OCI-LY1 (cell line): ENCODE data around the gene ZNF396.

Source experiments
- H2AFZ ChIP-seq: fragments of 200-600 bp; sonication (generic), shearing (Covaris generic); 2 replicates; pipeline ENCODE4 v1.6.0; 2014; ENCODE audit warnings: antibody characterized with exemption, mild to moderate bottlenecking, low read length
- H3F3A ChIP-seq: fragments of 200-600 bp; sonication (generic), shearing (Covaris generic); 2 replicates; pipeline ENCODE4 v1.6.0; 2014; ENCODE audit warnings: mild to moderate bottlenecking, antibody characterized with exemption, low read length, moderate library complexity; ENCODE audit not compliant: insufficient read depth
- H3K27ac ChIP-seq: fragments of 200-600 bp; sonication (generic); 2 replicates; pipeline ENCODE4 v1.5.1; 2014; ENCODE audit warnings: low read length, mixed run types, mild to moderate bottlenecking, low read depth; ENCODE audit not compliant: poor library complexity, severe bottlenecking
- H3K27me3 ChIP-seq: fragments of 200-600 bp; sonication (generic); 2 replicates; pipeline ENCODE4 v1.6.0; 2014; ENCODE audit warnings: antibody characterized with exemption, mild to moderate bottlenecking, low read length, moderate library complexity; ENCODE audit not compliant: insufficient read depth
- H3K36me3 ChIP-seq: fragments of 200-600 bp; sonication (generic); 2 replicates; pipeline ENCODE4 v1.6.1; 2014; ENCODE audit warnings: mild to moderate bottlenecking, antibody characterized with exemption, low read length, moderate library complexity, mixed read lengths; ENCODE audit not compliant: insufficient read depth
- H3K4me1 ChIP-seq: fragments of 200-600 bp; sonication (generic); 2 replicates; pipeline ENCODE4 v1.5.1; 2014; ENCODE audit warnings: mild to moderate bottlenecking, low read length, moderate library complexity; ENCODE audit not compliant: insufficient read depth, severe bottlenecking
- H3K4me2 ChIP-seq: fragments of 200-600 bp; sonication (generic), shearing (Covaris generic); 2 replicates; pipeline ENCODE4 v1.6.1; 2014; ENCODE audit warnings: low read length
- H3K4me3 ChIP-seq: fragments of 200-600 bp; sonication (generic); 2 replicates; pipeline ENCODE4 v1.5.1; 2014; ENCODE audit warnings: low read length, low read depth, mild to moderate bottlenecking, mixed read lengths; ENCODE audit not compliant: poor library complexity, severe bottlenecking
- H3K79me2 ChIP-seq: fragments of 200-600 bp; shearing (Covaris generic); 2 replicates; pipeline ENCODE4 v1.6.1; 2016; ENCODE audit warnings: mixed run types, low read length, mixed read lengths; ENCODE audit not compliant: insufficient read depth
- H3K9ac ChIP-seq: fragments of 200-600 bp; sonication (generic), shearing (Covaris generic); 2 replicates; pipeline ENCODE4 v1.6.1; 2014; ENCODE audit warnings: mild to moderate bottlenecking, low read length, mixed read lengths
- H3K9me2 ChIP-seq: fragments of 200-600 bp; sonication (generic), shearing (Covaris generic); 2 replicates; pipeline ENCODE4 v1.6.1; 2014; ENCODE audit warnings: low read depth, mild to moderate bottlenecking, low read length, mixed read lengths
- H3K9me3 ChIP-seq: fragments of 200-600 bp; shearing (Covaris generic); 2 replicates; pipeline ENCODE4 v1.6.1; 2014; ENCODE audit warnings: low read length, mixed read lengths
- H4K20me1 ChIP-seq: fragments of 200-600 bp; sonication (generic), shearing (Covaris generic); 2 replicates; pipeline ENCODE4 v1.6.0; 2016; ENCODE audit warnings: mild to moderate bottlenecking, low read length; ENCODE audit not compliant: insufficient read depth
- CTCF ChIP-seq: fragments of 200-600 bp; sonication (generic), shearing (Covaris generic); IDR thresholded peaks from 2 replicates; pipeline ENCODE4 v1.5.1; 2017; ENCODE audit warnings: mild to moderate bottlenecking, antibody characterized with exemption, low read length, moderate library complexity, mixed read lengths
- EZH2 ChIP-seq: fragments of 200-600 bp; sonication (generic), shearing (Covaris generic); IDR thresholded peaks from 2 replicates; pipeline ENCODE4 v1.8.0; 2017; ENCODE audit warnings: borderline replicate concordance, mixed run types, mild to moderate bottlenecking, antibody characterized with exemption, low read length, moderate library complexity, mixed read lengths

Gene ZNF396

GRCh38 chr18:35406666-35407065 is 29.5 kb upstream of the ZNF396 start:
- H3K27ac ChIP-seq = no peak overlapping the region
- H3K36me3 ChIP-seq = no peaks in the 10 kb centered on the region
- no peak for TF ChIP-seq CTCF
- TF ChIP-seq EZH2 = no peak
- no peak overlapping the region for H2AFZ ChIP-seq
- no peaks in the 10 kb centered on the region for H3K9me3 ChIP-seq
- no peaks in the 10 kb centered on the region for H3K79me2 ChIP-seq
- H3F3A ChIP-seq = no peaks in the 10 kb centered on the region
- no peaks in the 10 kb centered on the region for H3K27me3 ChIP-seq
- no peaks in the 10 kb centered on the region for H4K20me1 ChIP-seq
- H3K4me3 ChIP-seq = no peak overlapping the region
- no peak overlapping the region for H3K4me2 ChIP-seq
- no peaks in the 10 kb centered on the region for H3K9me2 ChIP-seq
- no peak overlapping the region for H3K9ac ChIP-seq
- peaks cover 10% of the 10 kb centered on the region for H3K4me1 ChIP-seq

- Histone ChIP-seq H3K9me3 (no peaks in the 10 kb centered on the region), H3F3A (no peaks in the 10 kb centered on the region), H3K36me3 (no peaks in the 10 kb centered on the region), H3K4me2 (no peak overlapping the region), H3K79me2 (no peaks in the 10 kb centered on the region), H3K9me2 (no peaks in the 10 kb centered on the region), H3K9ac (no peak overlapping the region), H3K27ac (no peak overlapping the region), H3K4me1 (no peaks in the 10 kb centered on the region), H3K27me3 (no peaks in the 10 kb centered on the region), H3K4me3 (no peak overlapping the region), H4K20me1 (no peaks in the 10 kb centered on the region), H2AFZ (no peak overlapping the region)
- TF ChIP-seq CTCF = no peak
- TF ChIP-seq EZH2 = no peak
Observed at GRCh38 chr18:35397976-35398375, 20.8 kb upstream of the ZNF396 start.

GRCh38 chr18:35393716-35394115 is 16.6 kb upstream of the ZNF396 start:
- Histone ChIP-seq H3K9ac (no peak overlapping the region), H3F3A (no peaks in the 10 kb centered on the region), H3K36me3 (no peaks in the 10 kb centered on the region), H3K9me3 (no peaks in the 10 kb centered on the region), H4K20me1 (no peaks in the 10 kb centered on the region), H3K79me2 (no peaks in the 10 kb centered on the region), H3K27me3 (no peaks in the 10 kb centered on the region), H2AFZ (no peak overlapping the region), H3K4me1 (peaks cover 5% of the 10 kb centered on the region), H3K27ac (no peak overlapping the region), H3K4me2 (no peak overlapping the region), H3K9me2 (no peaks in the 10 kb centered on the region), H3K4me3 (no peak overlapping the region)
- TF ChIP-seq CTCF (no peak), EZH2 (no peak)
